ENCODE measurements around the gene ETFA. TPM values are rescaled to one million over a fixed set of nuclear protein-coding genes. Genes with fewer than 3 reads are reported as not detected.

ETFA gene
- total and polyA plus RNA-seq, 10 of the 15 experiments (the other 5 are each of a cell fraction or from before 2014, with no cell fraction given), result 114 to 331 (median 152) TPM

- Histone ChIP-seq H3K9me3 (replicated peaks; ENCODE audit: control insufficient read depth, insufficient read depth, low read length) (no peaks in the 10 kb centered on the region; the same call in 2 of the 3 replicates), H2AFZ (ENCODE audit: control insufficient read depth, low read depth, low read length) (no peak overlapping the region), H3K9ac (ENCODE audit: control insufficient read depth, insufficient read depth, low read length) (no peak overlapping the region), H3K27ac (ENCODE audit: control insufficient read depth, insufficient read depth) (no peak overlapping the region), H3K4me1 (ENCODE audit: control insufficient read depth, insufficient read depth, low read length) (no peaks in the 10 kb centered on the region), H3K36me3 (ENCODE audit: control insufficient read depth in 2 of 2, insufficient read depth in 2 of 2, low read length in 1 of 2) (peaks cover 0 to 3% of the 10 kb centered on the region in 2 experiments; a peak in 2 of 4 replicates), H3K27me3 (replicated peaks in 1 of 2; ENCODE audit: control insufficient read depth in 2 of 2, insufficient read depth in 2 of 2, low read length in 1 of 2) (no peaks in the 10 kb centered on the region), H3K4me3 (no peak overlapping the region), H3K79me2 (ENCODE audit: control insufficient read depth, insufficient read depth, low read length) (no peaks in the 10 kb centered on the region), H4K20me1 (ENCODE audit: control insufficient read depth, insufficient read depth) (no peaks in the 10 kb centered on the region), H3K4me2 (ENCODE audit: control insufficient read depth, insufficient read depth) (no peak overlapping the region)
- intact Hi-C loops (cut with micrococcal nuclease; ENCODE audit: unreplicated experiment), result no loop called here
- ATAC-seq, result no peak
- DNase-seq (ENCODE audit: low read depth, low spot score), result no peak
- BruUV-seq (replicated peaks), result no TSS peak
- SMC1A ChIA-PET (ENCODE audit: uncharacterized antibody, unreplicated experiment), result no interaction called here
- TF ChIP-seq YBX1 (IDR thresholded peaks at IDR 0.05), result no peak
- no peak for TF ChIP-seq ZSCAN29 (IDR thresholded peaks at IDR 0.05)
- no peak for TF ChIP-seq PRDM15 (CRISPR knock-in tag; IDR thresholded peaks at IDR 0.05)
- no peak for TF ChIP-seq NKRF (conservative IDR thresholded peaks at IDR 0.05)
- no peak for TF ChIP-seq IKZF2 (IDR thresholded peaks at IDR 0.05)
- no peak for TF ChIP-seq ELK1 (IDR thresholded peaks at IDR 0.05; ENCODE audit: low read depth, low read length)
- TF ChIP-seq MXI1 (IDR thresholded peaks at IDR 0.05; ENCODE audit: low read depth, low read length), result no peak
- no peak for TF ChIP-seq POLR2AphosphoS2 (IDR thresholded peaks at IDR 0.05; ENCODE audit: low read depth, low read length)
- no peak for TF ChIP-seq GATAD2B (conservative IDR thresholded peaks at IDR 0.05; ENCODE audit: low read depth)
- TF ChIP-seq NFYA (IDR thresholded peaks at IDR 0.05; ENCODE audit: borderline replicate concordance, low read depth, low read length), result no peak
- no peak for TF ChIP-seq ZBED1 (IDR thresholded peaks at IDR 0.05; ENCODE audit: borderline replicate concordance)
- RAD21 ChIA-PET (ENCODE audit: unreplicated experiment), result no interaction called here
- CTCF ChIA-PET, result no interaction called here
- WGBS (ENCODE audit: insufficient coverage, insufficient replicate concordance, low lambda C conversion rate, missing lambda C conversion rate), result 95% methylated on average over 3 of the region's 3 CpGs
- in situ Hi-C loops (cut with MboI), result no loop called here
- no peak for FAIRE-seq
- POLR2A ChIA-PET, result no interaction called here
Measured at GRCh38 chr15:76253691-76254473, 57.4 kb downstream of the ETFA start.

Measured in GM12878 (cell line).